K562 (cell line): ENCODE results near the gene CEP128. TPM values are rescaled to one million over a fixed set of nuclear protein-coding genes. Genes with fewer than 3 reads are reported as not detected.

Experiments
- ATAC-seq: fragments of 200-7000 bp; cut with Tn5 transposase; 3 replicates; pipeline ENCODE4 v1.9.1; 2020; ENCODE audit warnings: moderate library complexity
- BruUV-seq: library from RNA; stranded (reverse); fragments of 400-500 nt; replicated peaks from 2 replicates; lab custom pipeline; 2021; lab: Mats Ljungman, UMichigan
- CTCF ChIA-PET: fragments of 300-600 bp; formaldehyde crosslinking; extraction: SDS; loops from one replicate; lab custom pipeline; 2021; ENCODE audit warnings: low intra/inter-chr PET ratio; lab: Yijun Ruan, JAX
- POLR2A ChIA-PET: fragments of 300-600, 350-650 bp; sonication (Branson Sonifier 250); formaldehyde crosslinking; extraction: SDS; loops from one replicate; lab custom pipeline; 2021; ENCODE audit warnings: antibody characterized with exemption, inconsistent platforms; lab: Yijun Ruan, JAX
- DNase-seq, 4 experiments: peaks; one replicate each; pipeline versions ENCODE4 v3.0.0 to v3.0.0-alpha.2; 2011 to 2018; ENCODE audit warnings: low spot score in 3 of 4, mixed read lengths in 3 of 4; ENCODE audit errors: extremely low read depth in 1 of 4
- FAIRE-seq: peaks from 2 replicates; lab custom pipeline; 2011; peaks lifted over from hg19 to GRCh38; lab: Jason Lieb, UNC
- H2AFZ ChIP-seq: 2 replicates; pipeline ENCODE4 v1.6.0; 2011; ENCODE audit warnings: low read depth, low read length, control low read depth, inconsistent platforms
- H3K27ac ChIP-seq: fragments of 200-600 bp; 3 replicates; pipeline ENCODE4 v1.8.0; 2011; ENCODE audit warnings: low read depth, mild to moderate bottlenecking, control low read depth, inconsistent platforms, low read length, moderate library complexity, mixed read lengths; ENCODE audit errors: extremely low read depth
- H3K27me3 ChIP-seq, 2 experiments: fragments of 300-600 bp in 1 of 2; 2 replicates in 1 of 2; 3 replicates in 1 of 2; pipeline versions ENCODE4 v1.6.0 to v1.8.0; 2011; ENCODE audit warnings: inconsistent platforms in 2 of 2, low read length in 2 of 2, mild to moderate bottlenecking in 1 of 2, mixed read lengths in 1 of 2, moderate library complexity in 1 of 2; ENCODE audit not compliant: control insufficient read depth in 2 of 2, insufficient read depth in 2 of 2
- H3K36me3 ChIP-seq: fragments of 300-600 bp; 3 replicates; pipeline ENCODE4 v1.8.0; 2011; ENCODE audit warnings: mild to moderate bottlenecking, low read length, inconsistent platforms; ENCODE audit not compliant: control insufficient read depth, insufficient read depth
- H3K4me1 ChIP-seq, 2 experiments: fragments of 200-600 bp in 1 of 2; replicated peaks in 1 of 2; 2 replicates in 1 of 2; 3 replicates in 1 of 2; pipeline versions ENCODE4 v1.5.1 to v1.8.0; 2011; ENCODE audit warnings: inconsistent platforms in 2 of 2, low read length in 2 of 2, mild to moderate bottlenecking in 1 of 2, mixed read lengths in 1 of 2, moderate library complexity in 1 of 2; ENCODE audit not compliant: control insufficient read depth in 2 of 2, insufficient read depth in 2 of 2
- H3K4me2 ChIP-seq: 2 replicates; pipeline ENCODE4 v1.6.1; 2011; ENCODE audit warnings: low read length, control low read depth, inconsistent platforms, mixed read lengths; ENCODE audit not compliant: insufficient read depth
- H3K4me3 ChIP-seq: fragments of 200-600 bp; sonication (generic), shearing (Covaris generic); 2 replicates; pipeline ENCODE4 v1.5.1; 2016; ENCODE audit warnings: control low read depth, inconsistent platforms
- H3K79me2 ChIP-seq: fragments of 200-600 bp; 3 replicates; pipeline ENCODE4 v1.8.0; 2011; ENCODE audit warnings: low read length, inconsistent platforms; ENCODE audit not compliant: control insufficient read depth, insufficient read depth
- H3K9ac ChIP-seq, 2 experiments: 2 replicates each; pipeline versions ENCODE4 v1.6.0 to v1.6.1; 2011; ENCODE audit warnings: low read depth in 2 of 2, low read length in 2 of 2, control low read depth in 1 of 2, inconsistent platforms in 1 of 2, mild to moderate bottlenecking in 1 of 2, mixed read lengths in 1 of 2; ENCODE audit not compliant: insufficient read depth in 1 of 2
- H3K9me1 ChIP-seq: one replicate; pipeline ENCODE4 v1.6.0; 2011; ENCODE audit warnings: inconsistent platforms, mild to moderate bottlenecking, low read length, moderate library complexity; ENCODE audit not compliant: control insufficient read depth, insufficient read depth
- H3K9me3 ChIP-seq: replicated peaks from 2 replicates; pipeline ENCODE4 v1.5.1; 2011; ENCODE audit warnings: low read depth, low read length, inconsistent platforms; ENCODE audit not compliant: control insufficient read depth, insufficient read depth
- H4K20me1 ChIP-seq: replicated peaks from 2 replicates; pipeline ENCODE4 v1.6.1; 2011; ENCODE audit warnings: low read length, inconsistent platforms, mixed read lengths; ENCODE audit not compliant: control insufficient read depth, insufficient read depth
- CGGBP1 ChIP-seq: fragments of 250-450 bp; sonication (Bioruptor Pico); IDR thresholded peaks from 2 replicates; pipeline ENCODE4 v1.9.0; 2021; ENCODE audit warnings: mild to moderate bottlenecking
- ELF2 ChIP-seq: fragments of 250-450 bp; sonication (Bioruptor Pico); IDR thresholded peaks from 2 replicates; pipeline ENCODE4 v1.5.0; 2021; ENCODE audit warnings: mild to moderate bottlenecking
- GTF2B ChIP-seq: IDR thresholded peaks from 2 replicates; pipeline ENCODE4 v1.6.1; 2011; ENCODE audit not compliant: insufficient read length; ENCODE audit errors: extremely low read depth
- HCFC1 ChIP-seq: IDR thresholded peaks from 2 replicates; pipeline ENCODE4 v1.6.1; 2012; ENCODE audit warnings: low read depth, low read length, improper control_type of control experiment
- L3MBTL2 ChIP-seq: fragments of 450-650 bp; IDR thresholded peaks from 2 replicates; pipeline ENCODE4 v1.6.1; 2016; ENCODE audit warnings: mild to moderate bottlenecking, moderate library complexity
- PTRF ChIP-seq: fragments of 450-650 bp; IDR thresholded peaks from 2 replicates; pipeline ENCODE4 v1.6.1; 2016; ENCODE audit warnings: mild to moderate bottlenecking, missing genetic modification characterization, missing compliant biosample characterization
- TAF1 ChIP-seq: IDR thresholded peaks from 2 replicates; pipeline ENCODE4 v1.6.1; 2011; ENCODE audit warnings: mild to moderate bottlenecking, low read length, moderate library complexity; ENCODE audit not compliant: insufficient read depth, control insufficient read depth, severe bottlenecking; ENCODE audit errors: extremely low read depth
- TGIF2 ChIP-seq: sonication (generic); formaldehyde crosslinking; IDR thresholded peaks from 2 replicates; pipeline ENCODE4 v1.8.1; 2022; ENCODE audit warnings: mild to moderate bottlenecking, missing genetic modification reagents, moderate library complexity
- ZBTB17 ChIP-seq: fragments of 450-650 bp; formaldehyde crosslinking; IDR thresholded peaks from 2 replicates; pipeline ENCODE4 v1.4.0; 2020; ENCODE audit warnings: mild to moderate bottlenecking
- ZNF197 ChIP-seq: fragments of 200-800 bp; sonication (Bioruptor generic); IDR thresholded peaks from 2 replicates; pipeline ENCODE4 v1.6.1; 2016; ENCODE audit warnings: low read depth, missing genetic modification characterization, missing compliant biosample characterization
- ZNF445 ChIP-seq: fragments of 250-450 bp; sonication (Bioruptor Pico); IDR thresholded peaks from 2 replicates; pipeline ENCODE4 v1.4.0; 2020; ENCODE audit warnings: low read depth, mild to moderate bottlenecking, moderate library complexity
- ZNF79 ChIP-seq: fragments of 250-450 bp; sonication (Bioruptor Pico); IDR thresholded peaks from 2 replicates; pipeline ENCODE4 v1.4.0; 2020; ENCODE audit warnings: low read depth, mild to moderate bottlenecking, moderate library complexity
- WGBS: fragments of 100-300 bp; shearing (Covaris generic); methylation state at CpG from one replicate; pipeline ENCODE4 v1.1.6; 2016; ENCODE audit warnings: low coverage, mixed read lengths; ENCODE audit not compliant: insufficient coverage; ENCODE audit errors: missing lambda C conversion rate; 5-methylcytosine and 5-hydroxymethylcytosine counted together
- in situ Hi-C: fragments of 300-500 bp; cut with MboI; formaldehyde crosslinking; loops from 4 replicates; pipeline ENCODE4 v1.15.0; 2018; ENCODE audit warnings: inconsistent platforms, mixed read lengths
- intact Hi-C: fragments of 100-400 bp; cut with micrococcal nuclease; formaldehyde crosslinking; loops from 2 replicates; pipeline ENCODE4 v1.14.2; 2022
- polyA plus RNA-seq, 8 experiments: library from polyadenylated mRNA; depleted of rRNA in 4 of 8; stranded (reverse) in 5 of 8; unstranded in 3 of 8; fragments of >200 nt; fragmentation: Nextera tagmentation in 2 of 8; fragmentation: Illumina TruSeq in 1 of 8; extraction: Ambion mirVana in 2 of 8; extraction: Trizol in 1 of 8; gene quantifications; 2 replicates each; pipeline versions ENCODE4 v1.2.1 to v1.2.3, GENCODE V29; 2011 to 2014; ENCODE audit warnings: inconsistent platforms in 1 of 8, missing spikeins in 1 of 8
- total RNA-seq, 7 experiments: library from RNA; depleted of rRNA in 6 of 7; stranded (reverse); fragments of >200 nt in 6 of 7; fragmentation: Illumina TruSeq in 2 of 7; extraction: Trizol in 2 of 7; gene quantifications; 2 replicates each; pipeline versions ENCODE4 v1.2.1 to v1.2.3, GENCODE V29; 2011 to 2021; ENCODE audit warnings: low replicate concordance in 1 of 7
- TF ChIP-seq, protein P1 (sequence below): fragments of 200-800 bp; sonication (Bioruptor generic); IDR thresholded peaks from 2 replicates; pipeline ENCODE4 v1.6.1; 2017; ENCODE audit warnings: missing genetic modification characterization, missing compliant biosample characterization
- TF ChIP-seq, protein P2 (sequence below): sonication (generic); formaldehyde crosslinking; IDR thresholded peaks from 2 replicates; pipeline ENCODE4 v1.4.0; 2020; ENCODE audit warnings: mild to moderate bottlenecking, missing genetic modification reagents

CEP128 gene
- total and polyA plus RNA-seq, 9 of the 15 experiments (the other 6 are each of a cell fraction or from before 2014, with no cell fraction given), result 2.3 to 9.2 (median 4.6) TPM

DNA sequence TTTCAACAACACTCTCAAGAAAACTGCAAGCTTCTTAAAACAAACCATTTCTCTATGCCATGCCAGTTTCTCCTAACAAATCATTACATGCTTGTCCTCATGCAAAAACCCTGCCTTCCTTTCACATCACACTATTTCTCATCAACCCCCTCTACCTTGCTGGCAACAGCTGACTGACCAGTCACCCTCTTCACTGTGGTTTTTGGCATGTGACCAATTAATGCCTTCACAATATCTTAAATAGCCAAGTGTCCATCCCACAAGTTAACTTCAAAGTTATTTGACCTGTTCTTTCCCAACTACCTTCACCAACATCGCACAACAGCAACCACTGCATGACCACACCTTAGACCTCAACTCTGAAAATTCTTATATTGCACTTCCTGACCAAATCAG, 159.6 kb downstream of the CEP128 start:
- Histone ChIP-seq H2AFZ (no peak overlapping the region), H4K20me1 (no peaks in the 10 kb centered on the region), H3K9me3 (no peaks in the 10 kb centered on the region), H3K9me1 (no peaks in the 10 kb centered on the region), H3K27ac (no peak overlapping the region), H3K9ac (no peak overlapping the region), H3K4me3 (no peak overlapping the region), H3K4me2 (no peak overlapping the region), H3K79me2 (no peaks in the 10 kb centered on the region), H3K36me3 (no peaks in the 10 kb centered on the region), H3K27me3 (no peaks in the 10 kb centered on the region), H3K4me1 (no peaks in the 10 kb centered on the region)
- ChIA-PET CTCF (no interaction called here), POLR2A (no interaction called here)
- DNase-seq, result no peak
- no TSS peak for BruUV-seq
- FAIRE-seq, result no peak
- ATAC-seq, result no peak
- WGBS, result 36% methylated on average over 1 of the region's 1 CpG
- intact Hi-C loops (no loop called here), in situ Hi-C loops (no loop called here)
- TF ChIP-seq TAF1 (no peak), ZBTB17 (CRISPR knock-in tag) (no peak), ZNF445 (CRISPR knock-in tag) (no peak), PTRF (tag) (no peak), TGIF2 (no peak), L3MBTL2 (no peak), ELF2 (no peak), CGGBP1 (CRISPR knock-in tag) (no peak), ZNF79 (CRISPR knock-in tag) (no peak), GTF2B (no peak), ZNF197 (CRISPR knock-in tag) (no peak), HCFC1 (no peak)
- TF ChIP-seq, protein P1, sequence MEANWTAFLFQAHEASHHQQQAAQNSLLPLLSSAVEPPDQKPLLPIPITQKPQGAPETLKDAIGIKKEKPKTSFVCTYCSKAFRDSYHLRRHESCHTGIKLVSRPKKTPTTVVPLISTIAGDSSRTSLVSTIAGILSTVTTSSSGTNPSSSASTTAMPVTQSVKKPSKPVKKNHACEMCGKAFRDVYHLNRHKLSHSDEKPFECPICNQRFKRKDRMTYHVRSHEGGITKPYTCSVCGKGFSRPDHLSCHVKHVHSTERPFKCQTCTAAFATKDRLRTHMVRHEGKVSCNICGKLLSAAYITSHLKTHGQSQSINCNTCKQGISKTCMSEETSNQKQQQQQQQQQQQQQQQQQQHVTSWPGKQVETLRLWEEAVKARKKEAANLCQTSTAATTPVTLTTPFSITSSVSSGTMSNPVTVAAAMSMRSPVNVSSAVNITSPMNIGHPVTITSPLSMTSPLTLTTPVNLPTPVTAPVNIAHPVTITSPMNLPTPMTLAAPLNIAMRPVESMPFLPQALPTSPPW (CRISPR knock-in tag), result no peak
- TF ChIP-seq, protein P2, sequence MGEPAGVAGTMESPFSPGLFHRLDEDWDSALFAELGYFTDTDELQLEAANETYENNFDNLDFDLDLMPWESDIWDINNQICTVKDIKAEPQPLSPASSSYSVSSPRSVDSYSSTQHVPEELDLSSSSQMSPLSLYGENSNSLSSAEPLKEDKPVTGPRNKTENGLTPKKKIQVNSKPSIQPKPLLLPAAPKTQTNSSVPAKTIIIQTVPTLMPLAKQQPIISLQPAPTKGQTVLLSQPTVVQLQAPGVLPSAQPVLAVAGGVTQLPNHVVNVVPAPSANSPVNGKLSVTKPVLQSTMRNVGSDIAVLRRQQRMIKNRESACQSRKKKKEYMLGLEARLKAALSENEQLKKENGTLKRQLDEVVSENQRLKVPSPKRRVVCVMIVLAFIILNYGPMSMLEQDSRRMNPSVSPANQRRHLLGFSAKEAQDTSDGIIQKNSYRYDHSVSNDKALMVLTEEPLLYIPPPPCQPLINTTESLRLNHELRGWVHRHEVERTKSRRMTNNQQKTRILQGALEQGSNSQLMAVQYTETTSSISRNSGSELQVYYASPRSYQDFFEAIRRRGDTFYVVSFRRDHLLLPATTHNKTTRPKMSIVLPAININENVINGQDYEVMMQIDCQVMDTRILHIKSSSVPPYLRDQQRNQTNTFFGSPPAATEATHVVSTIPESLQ (CRISPR knock-in tag), result no peak
